Liver (tissue), 9 donors: ENCODE results near the gene ZFP36. TPM values are rescaled to one million over a fixed set of nuclear protein-coding genes. Genes with fewer than 3 reads are reported as not detected.
A peak's percentile ranks its signal among the peaks of the same experiment; 100 is the strongest.

Source experiments
- DNase-seq: peaks from one replicate; pipeline ENCODE4 v3.0.0-alpha.2; 2017; ENCODE audit warnings: low spot score
- H3K27ac ChIP-seq, 2 donors: one replicate each; pipeline ENCODE4 v1.7.0; 2013; ENCODE audit warnings: inconsistent platforms in 2 of 2, low read length in 2 of 2, control low read depth in 1 of 2, low read depth in 1 of 2, mild to moderate bottlenecking in 1 of 2
- H3K27me3 ChIP-seq, 4 donors: one replicate each; pipeline versions ENCODE4 v1.6.1 to v1.7.0; 2013; ENCODE audit warnings: low read length in 3 of 4, inconsistent platforms in 1 of 4, mild to moderate bottlenecking in 1 of 4, moderate library complexity in 1 of 4; ENCODE audit not compliant: control insufficient read depth in 4 of 4, insufficient read depth in 4 of 4
- H3K36me3 ChIP-seq, 4 donors: one replicate each; pipeline versions ENCODE4 v1.6.1 to v1.7.0; 2013; ENCODE audit warnings: low read length in 3 of 4, mild to moderate bottlenecking in 3 of 4, low read depth in 1 of 4, moderate library complexity in 1 of 4; ENCODE audit not compliant: control insufficient read depth in 4 of 4, insufficient read depth in 3 of 4
- H3K4me1 ChIP-seq, 4 donors: one replicate each; pipeline versions ENCODE4 v1.6.1 to v1.7.0; 2013; ENCODE audit warnings: low read length in 3 of 4, mild to moderate bottlenecking in 3 of 4, moderate library complexity in 1 of 4; ENCODE audit not compliant: control insufficient read depth in 4 of 4, insufficient read depth in 4 of 4
- H3K4me3 ChIP-seq, 3 donors: one replicate each; pipeline versions ENCODE4 v1.6.1 to v1.7.0; 2013; ENCODE audit warnings: low read length in 3 of 3, control low read depth in 1 of 3, low read depth in 1 of 3, mild to moderate bottlenecking in 1 of 3
- H3K9ac ChIP-seq, 2 donors: one replicate each; pipeline ENCODE4 v1.7.0; 2013; ENCODE audit warnings: low read length in 2 of 2, mild to moderate bottlenecking in 2 of 2, moderate library complexity in 2 of 2, control low read depth in 1 of 2, low read depth in 1 of 2
- H3K9me3 ChIP-seq, 4 donors: one replicate each; pipeline versions ENCODE4 v1.6.1 to v1.7.0; 2013; ENCODE audit warnings: low read length in 3 of 4; ENCODE audit not compliant: control insufficient read depth in 4 of 4
- FOXA1 ChIP-seq: IDR thresholded peaks from 2 replicates; pipeline ENCODE4 v1.6.1; 2016; ENCODE audit warnings: antibody characterized with exemption
- GABPA ChIP-seq, 2 donors: IDR thresholded peaks in 1 of 2; conservative IDR thresholded peaks in 1 of 2; 2 replicates each; pipeline ENCODE4 v1.6.1; 2016; ENCODE audit warnings: antibody characterized with exemption in 2 of 2, mild to moderate bottlenecking in 1 of 2, moderate library complexity in 1 of 2
- RAD21 ChIP-seq, 2 donors: IDR thresholded peaks; 2 replicates each; pipeline ENCODE4 v1.6.1; 2016; ENCODE audit warnings: antibody characterized with exemption in 2 of 2, mild to moderate bottlenecking in 2 of 2
- TAF1 ChIP-seq: conservative IDR thresholded peaks from 2 replicates; pipeline ENCODE4 v1.6.1; 2016; ENCODE audit warnings: antibody characterized with exemption, mild to moderate bottlenecking
- YY1 ChIP-seq: IDR thresholded peaks from 2 replicates; pipeline ENCODE4 v1.6.1; 2016; ENCODE audit warnings: antibody characterized with exemption, mild to moderate bottlenecking
- ZBTB33 ChIP-seq: IDR thresholded peaks from 2 replicates; pipeline ENCODE4 v1.6.1; 2016; ENCODE audit warnings: antibody characterized with exemption
- WGBS: extraction: QIAGEN DNeasy Blood & Tissue Kit; methylation state at CpG from one replicate; pipeline ENCODE4 v1.1.7; 2013; 5-methylcytosine and 5-hydroxymethylcytosine counted together
- polyA plus RNA-seq, 2 donors: library from polyadenylated mRNA; stranded (reverse) in 1 of 2; unstranded in 1 of 2; fragments of 200-250 nt in 1 of 2; fragments of >200 nt in 1 of 2; fragmentation: Nextera tagmentation in 1 of 2; extraction: Ambion mirVana in 1 of 2; gene quantifications; one replicate each; pipeline versions ENCODE4 v1.2.1 to v1.2.3, GENCODE V29; 2013 to 2015
- total RNA-seq, 2 donors: library from RNA; depleted of rRNA; stranded (reverse); fragments of >200 nt; gene quantifications; one replicate each; pipeline ENCODE4 v1.2.3, GENCODE V29; 2014
- TF ChIP-seq, protein P1 (sequence below): IDR thresholded peaks from 2 replicates; pipeline ENCODE4 v1.6.1; 2016; ENCODE audit warnings: antibody characterized with exemption
- TF ChIP-seq, protein P2 (sequence below): fragments of 150-350 bp; IDR thresholded peaks from 2 replicates; pipeline ENCODE4 v1.5.1; 2017; ENCODE audit warnings: improper control_type of control experiment, low read depth, low read length; ENCODE audit not compliant: missing input control
- TF ChIP-seq, protein P3 (sequence below): IDR thresholded peaks from 2 replicates; pipeline ENCODE4 v1.6.1; 2016; ENCODE audit warnings: antibody characterized with exemption
- TF ChIP-seq, protein P4 (sequence below): IDR thresholded peaks from 2 replicates; pipeline ENCODE4 v1.6.1; 2016; ENCODE audit warnings: antibody characterized with exemption, mild to moderate bottlenecking
- donor health status: healthy.
- donor health status: healthy.
- donor health status: healthy.
- donor health status: healthy.
- donor health status: healthy.

The ZFP36 gene
- total and polyA plus RNA-seq, 4 donors, result 3.6 to 91.9 (median 35.5) TPM

DNA sequence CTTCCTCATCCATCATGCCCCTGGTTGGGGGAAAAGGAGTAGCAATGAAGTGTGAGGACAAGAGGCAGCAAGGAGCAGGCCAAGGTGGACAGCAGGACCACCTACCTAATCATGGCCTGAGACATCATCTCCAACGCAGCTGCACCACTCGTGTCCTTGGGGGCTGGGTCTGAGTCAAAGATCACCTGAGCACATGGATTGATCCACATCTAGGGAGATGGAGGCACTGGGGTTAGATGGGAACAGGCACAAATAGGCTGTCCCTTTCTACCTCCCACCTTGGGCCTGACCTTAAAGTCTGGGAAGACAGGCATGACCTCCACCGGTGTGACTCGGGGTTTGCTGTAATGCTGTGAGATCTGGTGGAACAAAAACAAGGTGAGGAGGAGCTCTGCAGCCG, 18.0 kb upstream of the ZFP36 start:
- no peaks in the 10 kb centered on the region for H3K9me3 ChIP-seq
- H3K4me1 ChIP-seq, result peaks cover 3 to 21% (median 15%) of the 10 kb centered on the region in 4 donors
- DNase-seq, result no peak
- H3K27ac ChIP-seq, result no peak overlapping the region
- TF ChIP-seq, protein P1, sequence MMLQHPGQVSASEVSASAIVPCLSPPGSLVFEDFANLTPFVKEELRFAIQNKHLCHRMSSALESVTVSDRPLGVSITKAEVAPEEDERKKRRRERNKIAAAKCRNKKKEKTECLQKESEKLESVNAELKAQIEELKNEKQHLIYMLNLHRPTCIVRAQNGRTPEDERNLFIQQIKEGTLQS, result no peak
- H3K27me3 ChIP-seq, result no peaks in the 10 kb centered on the region
- peaks cover 7 to 46% (median 30%) of the 10 kb centered on the region in 4 donors for H3K36me3 ChIP-seq
- no peak overlapping the region for H3K9ac ChIP-seq
- WGBS, result 91% methylated on average over 5 of the region's 5 CpGs
- no peak overlapping the region for H3K4me3 ChIP-seq

DNA sequence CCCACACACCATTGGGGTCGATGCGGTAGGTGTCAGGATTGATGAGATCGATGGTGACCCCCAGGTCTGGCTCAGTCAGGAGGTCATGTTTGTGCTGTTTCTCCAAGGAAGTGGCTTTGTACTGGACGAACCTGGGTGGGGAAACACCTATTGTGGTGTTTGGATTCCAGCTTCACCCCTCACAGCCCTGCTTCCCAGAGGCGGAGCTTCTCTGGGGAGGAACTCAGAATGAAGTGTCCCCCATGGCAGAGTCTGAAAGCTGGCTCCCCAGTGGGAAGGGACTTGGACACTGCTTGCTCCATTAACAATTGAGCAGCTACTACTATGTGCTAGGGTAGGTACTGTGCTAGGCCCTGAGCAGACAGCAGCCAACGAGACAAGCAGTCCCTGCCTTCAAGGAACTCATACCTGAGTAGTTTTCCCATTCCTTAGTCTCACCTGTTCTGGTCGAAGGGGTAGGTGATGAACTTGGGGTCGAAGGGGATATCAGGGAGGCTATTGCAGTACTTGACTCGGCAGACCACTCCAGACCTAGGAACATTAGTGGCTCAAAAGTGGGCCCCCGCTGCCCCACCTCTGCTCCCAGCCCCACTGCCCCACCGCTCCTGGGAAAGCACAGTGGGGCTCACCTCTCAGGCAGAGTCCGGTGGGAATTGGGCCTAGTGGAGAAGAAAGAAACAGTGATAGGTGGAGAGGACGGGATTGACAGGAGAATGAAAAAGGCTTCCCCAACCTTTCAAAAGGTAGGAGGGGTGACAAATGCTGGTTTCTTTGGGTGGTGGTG, 16.8 kb upstream of the ZFP36 start:
- TF ChIP-seq, protein P1, result no peak
- TF ChIP-seq FOXA1 (no peak), TAF1 (no peak), ZBTB33 (no peak), YY1 (no peak)
- TF ChIP-seq, protein P2, sequence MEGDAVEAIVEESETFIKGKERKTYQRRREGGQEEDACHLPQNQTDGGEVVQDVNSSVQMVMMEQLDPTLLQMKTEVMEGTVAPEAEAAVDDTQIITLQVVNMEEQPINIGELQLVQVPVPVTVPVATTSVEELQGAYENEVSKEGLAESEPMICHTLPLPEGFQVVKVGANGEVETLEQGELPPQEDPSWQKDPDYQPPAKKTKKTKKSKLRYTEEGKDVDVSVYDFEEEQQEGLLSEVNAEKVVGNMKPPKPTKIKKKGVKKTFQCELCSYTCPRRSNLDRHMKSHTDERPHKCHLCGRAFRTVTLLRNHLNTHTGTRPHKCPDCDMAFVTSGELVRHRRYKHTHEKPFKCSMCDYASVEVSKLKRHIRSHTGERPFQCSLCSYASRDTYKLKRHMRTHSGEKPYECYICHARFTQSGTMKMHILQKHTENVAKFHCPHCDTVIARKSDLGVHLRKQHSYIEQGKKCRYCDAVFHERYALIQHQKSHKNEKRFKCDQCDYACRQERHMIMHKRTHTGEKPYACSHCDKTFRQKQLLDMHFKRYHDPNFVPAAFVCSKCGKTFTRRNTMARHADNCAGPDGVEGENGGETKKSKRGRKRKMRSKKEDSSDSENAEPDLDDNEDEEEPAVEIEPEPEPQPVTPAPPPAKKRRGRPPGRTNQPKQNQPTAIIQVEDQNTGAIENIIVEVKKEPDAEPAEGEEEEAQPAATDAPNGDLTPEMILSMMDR, result no peak
- Histone ChIP-seq H3K27ac (peak overlapping the region; percentile 8 to 98), H3K4me3 (peak overlapping the region; percentile 71 to 89 (median 81)), H3K27me3 (no peaks in the 10 kb centered on the region), H3K36me3 (peaks cover 7 to 46% (median 29%) of the 10 kb centered on the region in 4 donors), H3K9ac (peak overlapping the region; percentile 84 to 85), H3K4me1 (peaks cover 3 to 21% (median 15%) of the 10 kb centered on the region in 4 donors), H3K9me3 (no peaks in the 10 kb centered on the region)
- WGBS, result 71% methylated on average over 13 of the region's 13 CpGs
- DNase-seq, result no peak

- H3K4me3 ChIP-seq, result peak overlapping the region; percentile 71 to 89 (median 81)
- H3K4me1 ChIP-seq, result peaks cover 3 to 21% (median 15%) of the 10 kb centered on the region in 4 donors
- H3K9me3 ChIP-seq, result no peaks in the 10 kb centered on the region
- under 1% methylated on average over 10 of the region's 10 CpGs for WGBS
- H3K9ac ChIP-seq, result peak overlapping the region; percentile 84 to 85
- peaks cover 7 to 45% (median 29%) of the 10 kb centered on the region in 4 donors for H3K36me3 ChIP-seq
- H3K27ac ChIP-seq, result peak overlapping the region; percentile 96 to 98
- H3K27me3 ChIP-seq, result no peaks in the 10 kb centered on the region
- DNase-seq, result no peak
- no peak for TF ChIP-seq RAD21 (IDR thresholded peaks at IDR 0.05)
- TF ChIP-seq GABPA (IDR thresholded peaks at IDR 0.05 in 1 of 2, conservative IDR thresholded peaks at IDR 0.05 in 1 of 2), result no peak
- TF ChIP-seq, protein P2, result no peak
- TF ChIP-seq, protein P1, result no peak
- no peak for TF ChIP-seq ZBTB33
- TF ChIP-seq, protein P3, sequence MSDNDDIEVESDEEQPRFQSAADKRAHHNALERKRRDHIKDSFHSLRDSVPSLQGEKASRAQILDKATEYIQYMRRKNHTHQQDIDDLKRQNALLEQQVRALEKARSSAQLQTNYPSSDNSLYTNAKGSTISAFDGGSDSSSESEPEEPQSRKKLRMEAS, result no peak
- TF ChIP-seq, protein P4, sequence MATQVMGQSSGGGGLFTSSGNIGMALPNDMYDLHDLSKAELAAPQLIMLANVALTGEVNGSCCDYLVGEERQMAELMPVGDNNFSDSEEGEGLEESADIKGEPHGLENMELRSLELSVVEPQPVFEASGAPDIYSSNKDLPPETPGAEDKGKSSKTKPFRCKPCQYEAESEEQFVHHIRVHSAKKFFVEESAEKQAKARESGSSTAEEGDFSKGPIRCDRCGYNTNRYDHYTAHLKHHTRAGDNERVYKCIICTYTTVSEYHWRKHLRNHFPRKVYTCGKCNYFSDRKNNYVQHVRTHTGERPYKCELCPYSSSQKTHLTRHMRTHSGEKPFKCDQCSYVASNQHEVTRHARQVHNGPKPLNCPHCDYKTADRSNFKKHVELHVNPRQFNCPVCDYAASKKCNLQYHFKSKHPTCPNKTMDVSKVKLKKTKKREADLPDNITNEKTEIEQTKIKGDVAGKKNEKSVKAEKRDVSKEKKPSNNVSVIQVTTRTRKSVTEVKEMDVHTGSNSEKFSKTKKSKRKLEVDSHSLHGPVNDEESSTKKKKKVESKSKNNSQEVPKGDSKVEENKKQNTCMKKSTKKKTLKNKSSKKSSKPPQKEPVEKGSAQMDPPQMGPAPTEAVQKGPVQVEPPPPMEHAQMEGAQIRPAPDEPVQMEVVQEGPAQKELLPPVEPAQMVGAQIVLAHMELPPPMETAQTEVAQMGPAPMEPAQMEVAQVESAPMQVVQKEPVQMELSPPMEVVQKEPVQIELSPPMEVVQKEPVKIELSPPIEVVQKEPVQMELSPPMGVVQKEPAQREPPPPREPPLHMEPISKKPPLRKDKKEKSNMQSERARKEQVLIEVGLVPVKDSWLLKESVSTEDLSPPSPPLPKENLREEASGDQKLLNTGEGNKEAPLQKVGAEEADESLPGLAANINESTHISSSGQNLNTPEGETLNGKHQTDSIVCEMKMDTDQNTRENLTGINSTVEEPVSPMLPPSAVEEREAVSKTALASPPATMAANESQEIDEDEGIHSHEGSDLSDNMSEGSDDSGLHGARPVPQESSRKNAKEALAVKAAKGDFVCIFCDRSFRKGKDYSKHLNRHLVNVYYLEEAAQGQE, result no peak
- no peak for TF ChIP-seq TAF1
These were observed 16.2 kb upstream of the ZFP36 start for GRCh38 chr19:39390451-39390750.
